ENCODE measurements around the gene NDUFA3.

- no peak for TF ChIP-seq CTCF (IDR thresholded peaks at IDR 0.05)
- no peak for TF ChIP-seq EZH2 (IDR thresholded peaks at IDR 0.05; ENCODE audit: borderline replicate concordance, insufficient read depth, low read depth, low read length, poor library complexity, severe bottlenecking)
These were observed 5.3 kb downstream of the NDUFA3 start for GRCh38 chr19:54107876-54108490.
